ENCODE results near the gene BARX2.

BARX2 gene

DNA sequence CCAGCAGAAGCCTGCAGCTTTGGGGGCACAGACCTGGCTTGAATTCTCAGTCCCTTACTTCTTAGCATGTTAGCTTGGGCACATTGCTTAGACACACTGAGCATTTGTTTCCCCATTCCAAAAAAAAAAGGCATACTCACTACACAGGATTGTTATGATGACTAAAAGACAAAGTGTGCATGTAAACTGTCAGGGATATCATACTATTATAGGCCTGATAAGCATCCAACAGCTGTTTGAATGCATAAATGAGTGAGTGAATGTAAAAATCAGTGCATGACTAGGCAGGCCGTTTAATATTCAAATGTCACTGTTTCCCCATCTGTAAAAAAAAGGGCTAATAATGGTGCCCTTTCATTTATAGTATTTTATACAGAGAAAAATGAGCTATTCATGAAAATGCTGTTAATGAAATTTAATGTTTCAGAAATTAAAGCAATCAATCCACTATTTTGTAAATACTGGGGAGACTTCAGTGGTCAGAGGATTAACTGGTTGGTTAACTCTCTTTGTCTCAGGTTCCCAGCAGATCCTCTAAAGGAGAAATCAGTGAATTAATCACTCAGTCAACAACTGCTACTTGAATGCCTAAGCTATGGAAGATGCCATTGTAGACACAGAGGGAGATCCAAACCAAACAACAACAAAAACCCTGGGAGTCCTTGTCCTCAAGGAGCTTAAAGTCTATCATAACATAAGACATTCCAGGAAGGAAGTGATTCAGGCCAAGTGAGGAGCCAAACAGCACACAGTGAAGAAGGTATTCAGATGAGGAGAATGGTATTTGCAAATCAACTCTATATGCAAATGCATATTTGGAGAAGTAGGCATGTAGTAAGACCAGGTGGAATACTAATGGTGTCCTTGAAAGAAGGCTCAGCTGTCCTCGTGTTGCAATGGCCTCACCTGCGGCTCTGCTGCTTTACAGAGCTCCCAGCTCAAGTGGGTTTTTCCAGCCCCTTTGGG lies 26.8 kb downstream of the BARX2 start:
- DNase-seq (ENCODE audit: low read depth) = no peak

- no peak for DNase-seq (ENCODE audit: low read depth)
Measured at GRCh38 chr11:129404731-129405130, 29.1 kb downstream of the BARX2 start.

DNA sequence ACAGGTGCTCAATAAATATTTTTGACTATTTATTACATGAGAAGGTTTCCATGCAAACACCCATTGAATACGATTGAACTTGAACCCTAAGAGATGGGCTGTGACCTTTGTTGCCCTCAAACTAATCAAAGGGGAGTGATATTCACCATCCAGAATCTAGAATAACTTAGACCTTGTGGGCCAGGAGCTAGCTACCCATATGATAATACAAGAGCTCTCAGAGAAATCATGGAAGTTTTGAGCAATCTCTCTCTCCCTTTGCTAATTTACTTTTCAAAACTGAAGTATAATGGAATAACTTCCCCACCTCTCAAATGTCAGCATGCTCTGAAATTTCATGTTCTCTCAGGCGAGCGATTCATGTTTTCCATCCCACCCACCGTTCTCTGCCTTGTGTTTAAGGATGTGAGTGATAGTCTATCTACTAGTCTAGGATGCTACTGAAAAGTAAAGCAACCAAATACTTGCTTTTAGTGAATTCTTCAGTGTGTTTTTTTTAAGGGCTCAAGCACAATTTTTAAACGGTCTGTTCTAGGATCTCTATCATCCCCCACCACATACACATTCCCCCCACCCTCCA lies 33.3 kb downstream of the BARX2 start:
- no peak for DNase-seq (ENCODE audit: low read depth)

GRCh38 chr11:129410395-129410960 lies 34.8 kb downstream of the BARX2 start:
- DNase-seq (ENCODE audit: low read depth) = no peak

DNA sequence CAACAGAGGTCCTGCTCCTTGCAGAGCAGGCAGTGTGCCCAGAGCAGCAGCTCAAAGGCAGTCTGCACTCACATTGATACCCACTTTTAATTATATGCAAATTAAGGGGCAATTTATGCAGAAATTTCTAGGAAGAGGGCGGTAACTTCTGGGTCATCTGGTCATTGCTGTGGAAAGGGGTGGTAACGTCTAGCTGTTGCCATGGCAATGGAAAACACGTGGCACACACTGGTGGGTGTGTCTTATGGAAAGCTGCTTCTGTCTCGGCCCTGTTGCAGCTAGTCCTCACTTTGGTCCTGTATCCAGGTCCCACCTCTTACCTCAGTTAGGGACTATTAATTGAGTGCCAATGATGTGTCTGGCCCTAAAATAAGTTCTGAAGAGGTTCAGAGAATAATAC lies 36.8 kb downstream of the BARX2 start:
- no peak for DNase-seq (ENCODE audit: low read depth)

GRCh38 chr11:129414144-129414872 lies 38.7 kb downstream of the BARX2 start:
- no peak for DNase-seq (ENCODE audit: low read depth)

GRCh38 chr11:129416080-129416820 lies 40.6 kb downstream of the BARX2 start:
- no peak for DNase-seq (ENCODE audit: low read depth)

- DNase-seq (ENCODE audit: low read depth) = no peak
Measured at GRCh38 chr11:129417458-129417857, 41.8 kb downstream of the BARX2 start.

GRCh38 chr11:129418039-129418438 lies 42.4 kb downstream of the BARX2 start:
- DNase-seq (ENCODE audit: low read depth) = no peak

GRCh38 chr11:129419386-129419785 lies 43.7 kb downstream of the BARX2 start:
- DNase-seq (ENCODE audit: low read depth) = no peak

GRCh38 chr11:129423426-129423825 lies 47.8 kb downstream of the BARX2 start:
- no peak for DNase-seq (ENCODE audit: low read depth)

- DNase-seq (ENCODE audit: low read depth) = no peak
Measured at GRCh38 chr11:129425214-129425613, 49.6 kb downstream of the BARX2 start.

- no peak for DNase-seq (ENCODE audit: low read depth)
Measured at GRCh38 chr11:129426038-129426437, 50.4 kb downstream of the BARX2 start.

- DNase-seq (ENCODE audit: low read depth) = no peak
Measured at GRCh38 chr11:129426776-129427175, 51.1 kb downstream of the BARX2 start.

DNA sequence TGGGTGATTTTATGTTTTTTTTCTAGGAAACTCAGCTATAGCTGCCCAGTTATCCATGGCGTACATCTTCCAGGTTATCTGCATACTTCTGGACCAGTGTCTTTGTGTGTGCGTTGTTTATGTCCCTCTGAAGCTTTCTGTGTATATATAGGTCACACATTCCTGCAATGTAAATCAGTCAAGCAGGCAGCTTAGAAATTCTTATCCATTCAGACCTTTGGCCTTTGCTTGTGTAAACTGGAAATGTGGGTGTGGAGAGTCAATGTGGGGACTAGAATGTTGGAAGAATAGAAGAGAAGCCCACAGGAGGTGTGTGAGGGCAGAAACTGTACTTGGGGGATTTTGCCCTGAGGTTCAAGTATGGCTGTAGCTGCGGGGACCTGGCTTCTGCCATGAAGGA lies 51.7 kb downstream of the BARX2 start:
- DNase-seq (ENCODE audit: low read depth) = no peak

DNA sequence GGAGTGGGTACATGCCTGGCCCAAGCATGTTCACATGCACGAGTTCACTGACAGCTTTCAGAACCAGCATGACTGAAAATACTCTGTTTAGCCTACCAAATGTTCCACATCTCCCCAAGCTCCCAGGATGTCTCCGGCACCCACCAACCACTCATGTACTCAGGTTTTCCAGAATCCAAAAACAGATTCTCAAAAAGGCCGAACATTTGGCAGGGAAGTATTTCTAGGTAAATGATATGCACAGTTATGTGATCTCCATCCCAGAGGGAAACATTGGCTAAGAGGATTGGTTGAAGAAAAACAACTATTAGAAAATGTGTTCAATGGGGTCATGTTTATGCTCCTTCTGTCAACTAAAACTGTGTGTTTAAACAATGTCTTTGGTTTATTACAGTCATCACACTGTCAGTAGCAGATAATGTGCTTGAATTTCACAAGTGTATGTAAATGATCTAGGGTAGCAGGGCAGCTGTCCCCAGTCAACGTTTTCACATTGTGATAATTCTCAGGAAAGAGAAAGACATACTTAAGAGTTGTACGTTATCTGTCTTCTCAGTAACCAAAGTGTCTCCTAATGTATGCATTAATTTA lies 52.3 kb downstream of the BARX2 start:
- DNase-seq (ENCODE audit: low read depth) = no peak

DNA sequence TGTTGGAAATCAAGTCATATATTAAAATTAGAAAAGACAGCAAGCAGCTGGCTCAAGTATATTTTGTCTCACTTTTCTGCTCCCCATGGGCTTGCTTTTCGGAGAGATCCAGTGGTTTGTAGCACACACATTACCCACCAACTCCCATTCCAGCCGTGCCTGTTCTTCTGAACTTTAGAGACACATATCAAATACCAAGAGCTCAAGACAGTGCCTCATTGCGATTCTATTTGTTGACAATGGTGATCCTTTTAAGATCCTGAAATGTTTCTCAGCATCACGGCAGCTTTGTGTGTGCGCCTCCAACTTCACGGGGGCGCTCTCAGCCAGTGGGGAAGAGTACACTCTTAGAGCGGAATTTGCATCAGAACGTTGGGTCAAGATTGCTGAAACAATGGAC lies 52.9 kb downstream of the BARX2 start:
- no peak for DNase-seq (ENCODE audit: low read depth)

DNA sequence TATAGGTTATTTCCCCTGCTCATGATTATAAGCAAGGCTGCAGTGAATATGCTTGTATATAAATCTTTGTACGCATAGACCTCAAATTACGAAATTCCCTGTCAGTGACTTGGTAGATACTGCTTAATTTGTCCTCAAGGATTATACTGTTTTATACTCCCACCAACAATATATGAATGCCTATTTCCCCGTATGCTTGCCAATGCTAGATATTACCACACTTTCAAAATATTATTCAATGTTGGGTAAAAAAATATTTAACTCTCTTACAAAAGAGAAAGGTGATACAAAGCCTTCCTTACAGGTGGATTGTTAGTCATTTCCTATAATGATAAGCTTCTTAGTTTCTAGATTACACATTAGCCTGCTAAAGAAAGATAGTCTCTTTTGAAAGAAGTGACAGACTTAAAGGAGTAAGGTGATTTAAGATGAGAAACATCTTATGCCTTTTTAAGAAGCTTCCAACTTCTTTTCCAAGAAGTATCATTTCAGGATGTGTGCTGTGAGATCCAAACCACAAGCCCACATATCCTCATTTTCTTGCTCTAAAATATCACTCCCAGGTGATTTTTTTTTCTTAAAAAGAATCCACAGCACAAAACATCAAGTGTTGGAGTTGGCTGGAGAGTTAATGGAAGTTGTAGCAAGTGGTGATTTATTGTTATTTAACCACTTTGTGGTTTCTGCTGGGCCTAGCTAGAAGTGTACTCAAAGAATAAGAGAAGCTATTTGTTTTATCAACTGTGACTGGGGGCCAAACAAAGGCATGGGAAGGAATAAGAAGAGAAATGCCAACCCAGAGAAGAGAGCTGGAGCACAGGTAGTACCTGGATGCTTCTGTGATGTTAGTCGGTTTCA lies 59.2 kb downstream of the BARX2 start:
- DNase-seq (ENCODE audit: low read depth) = no peak

- no peak for DNase-seq (ENCODE audit: low read depth)
Measured at GRCh38 chr11:129435499-129436245, 60.0 kb downstream of the BARX2 start.

DNA sequence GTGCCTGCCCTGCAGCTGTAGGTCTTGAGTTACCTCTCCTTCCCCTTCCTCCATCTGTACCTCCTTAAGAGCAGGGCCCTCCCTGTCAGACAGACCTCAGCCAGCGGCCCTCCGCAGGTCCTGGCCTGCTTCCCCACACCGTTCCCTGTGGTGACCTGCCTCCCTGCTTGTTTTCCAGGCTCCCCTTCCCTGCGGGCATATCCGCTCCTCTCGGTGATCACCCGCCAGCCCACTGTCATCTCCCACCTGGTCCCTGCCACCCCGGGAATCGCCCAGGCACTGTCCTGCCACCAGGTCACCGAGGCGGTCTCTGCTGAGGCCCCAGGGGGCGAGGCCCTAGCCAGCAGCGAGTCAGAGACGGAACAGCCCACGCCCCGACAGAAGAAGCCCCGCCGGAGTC lies 60.9 kb downstream of the BARX2 start:
- no peak for DNase-seq (ENCODE audit: low read depth)
